ENCODE measurements around the gene ARSG.

The ARSG gene

GRCh38 chr17:68385490-68386215 is 94.4 kb downstream of the ARSG start:
- Mint-ChIP-seq H3K36me3 (no peaks in the 10 kb centered on the region), H3K27ac (no peak overlapping the region), H3K27me3 (peaks cover 7 to 11% of the 10 kb centered on the region in 2 donors), H3K9me3 (no peaks in the 10 kb centered on the region), H3K4me3 (no peak overlapping the region), H3K4me1 (no peaks in the 10 kb centered on the region)
- ATAC-seq (replicated peaks), result no peak
- DNase-seq, result no peak

GRCh38 chr17:68387435-68388218 is 96.3 kb downstream of the ARSG start:
- Mint-ChIP-seq H3K27me3 (peaks cover 7 to 11% of the 10 kb centered on the region in 2 donors), H3K4me1 (no peaks in the 10 kb centered on the region), H3K9me3 (no peaks in the 10 kb centered on the region), H3K27ac (no peak overlapping the region), H3K36me3 (no peaks in the 10 kb centered on the region), H3K4me3 (no peak overlapping the region)
- ATAC-seq (replicated peaks) (no peak), DNase-seq (no peak)

- DNase-seq (no peak), ATAC-seq (replicated peaks) (no peak)
- no peaks in the 10 kb centered on the region for H3K9me3 Mint-ChIP-seq
- no peak overlapping the region for H3K4me3 Mint-ChIP-seq
- H3K27me3 Mint-ChIP-seq, result peaks cover 4 to 7% of the 10 kb centered on the region in 2 donors
- H3K36me3 Mint-ChIP-seq, result no peaks in the 10 kb centered on the region
- H3K4me1 Mint-ChIP-seq, result no peaks in the 10 kb centered on the region
- H3K27ac Mint-ChIP-seq, result no peak overlapping the region
Measured at GRCh38 chr17:68389041-68389440, 97.7 kb downstream of the ARSG start.

- Mint-ChIP-seq H3K4me1 (no peaks in the 10 kb centered on the region), H3K36me3 (peaks cover 7 to 9% of the 10 kb centered on the region in 2 donors), H3K9me3 (peaks cover 5 to 7% of the 10 kb centered on the region in 2 donors), H3K27ac (no peak overlapping the region), H3K27me3 (no peaks in the 10 kb centered on the region), H3K4me3 (no peak overlapping the region)
- ATAC-seq (replicated peaks) (no peak), DNase-seq (no peak)
Measured at GRCh38 chr17:68390888-68391545, 99.7 kb downstream of the ARSG start.

- H3K4me1 Mint-ChIP-seq, result peaks cover under 1 to 3% of the 10 kb centered on the region in 2 donors
- ATAC-seq (replicated peaks) (no peak), DNase-seq (no peak)
- peaks cover 10 to 13% of the 10 kb centered on the region in 2 donors for H3K36me3 Mint-ChIP-seq
- H3K27ac Mint-ChIP-seq, result no peak overlapping the region
- H3K4me3 Mint-ChIP-seq, result no peak overlapping the region
- no peaks in the 10 kb centered on the region for H3K27me3 Mint-ChIP-seq
- H3K9me3 Mint-ChIP-seq, result peaks cover 5 to 7% of the 10 kb centered on the region in 2 donors
Measured at GRCh38 chr17:68391561-68392268, 100.4 kb downstream of the ARSG start.

GRCh38 chr17:68394608-68395331 is 103.5 kb downstream of the ARSG start:
- H3K36me3 Mint-ChIP-seq, result peaks cover 10 to 13% of the 10 kb centered on the region in 2 donors
- no peak overlapping the region for H3K27ac Mint-ChIP-seq
- no peak for ATAC-seq (replicated peaks)
- DNase-seq, result no peak
- peaks cover 5 to 7% of the 10 kb centered on the region in 2 donors for H3K9me3 Mint-ChIP-seq
- H3K27me3 Mint-ChIP-seq, result no peaks in the 10 kb centered on the region
- H3K4me1 Mint-ChIP-seq, result peaks cover 12 to 21% of the 10 kb centered on the region in 2 donors
- no peak overlapping the region for H3K4me3 Mint-ChIP-seq

DNA sequence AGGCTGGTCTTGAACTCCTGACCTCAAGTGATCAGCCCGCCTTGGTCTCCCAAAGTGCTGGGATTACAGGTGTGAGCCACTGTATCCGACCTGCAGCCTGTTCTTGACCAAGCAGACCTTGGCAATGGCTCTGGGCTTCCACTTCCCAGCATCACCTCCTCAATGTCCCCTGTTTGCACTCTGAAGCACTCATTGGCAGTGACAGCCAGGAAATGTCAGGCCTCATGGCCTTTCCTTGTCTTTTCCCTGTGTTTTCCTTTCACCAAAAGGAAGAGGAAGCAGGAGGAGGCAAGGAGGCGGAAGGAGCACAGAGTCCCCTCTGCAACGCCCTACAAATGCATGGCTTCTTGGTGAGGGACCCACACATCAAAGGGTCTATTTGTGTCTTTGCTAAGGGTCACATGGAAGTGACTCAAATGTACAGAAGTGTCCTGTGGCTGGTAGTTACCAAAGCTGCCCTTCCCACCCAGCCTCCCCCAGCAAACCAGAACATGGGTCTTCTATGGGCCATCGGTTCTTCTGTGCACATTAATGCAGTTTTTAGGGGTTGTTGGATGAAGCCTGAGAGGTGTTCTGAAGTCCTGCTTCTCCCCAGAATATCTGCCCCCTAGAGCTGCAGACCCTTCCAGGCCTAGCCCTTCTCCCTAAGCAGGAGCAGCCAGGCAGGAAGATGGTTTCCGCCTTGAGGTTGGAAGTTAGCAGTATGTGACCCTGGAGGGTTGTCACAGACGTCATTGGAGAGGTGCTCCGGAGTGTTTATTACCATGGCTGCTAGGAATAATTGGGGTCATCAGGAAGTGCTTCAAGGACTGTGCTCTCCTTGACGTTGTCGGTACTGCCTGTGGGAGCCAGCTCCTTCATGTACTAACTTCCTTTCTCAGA is 105.2 kb downstream of the ARSG start:
- peaks cover 10 to 13% of the 10 kb centered on the region in 2 donors for H3K36me3 Mint-ChIP-seq
- peaks cover 5 to 7% of the 10 kb centered on the region in 2 donors for H3K9me3 Mint-ChIP-seq
- no peak overlapping the region for H3K4me3 Mint-ChIP-seq
- DNase-seq (no peak), ATAC-seq (replicated peaks) (no peak)
- peaks cover 16 to 32% of the 10 kb centered on the region in 2 donors for H3K4me1 Mint-ChIP-seq
- H3K27ac Mint-ChIP-seq, result no peak overlapping the region
- no peaks in the 10 kb centered on the region for H3K27me3 Mint-ChIP-seq

DNA sequence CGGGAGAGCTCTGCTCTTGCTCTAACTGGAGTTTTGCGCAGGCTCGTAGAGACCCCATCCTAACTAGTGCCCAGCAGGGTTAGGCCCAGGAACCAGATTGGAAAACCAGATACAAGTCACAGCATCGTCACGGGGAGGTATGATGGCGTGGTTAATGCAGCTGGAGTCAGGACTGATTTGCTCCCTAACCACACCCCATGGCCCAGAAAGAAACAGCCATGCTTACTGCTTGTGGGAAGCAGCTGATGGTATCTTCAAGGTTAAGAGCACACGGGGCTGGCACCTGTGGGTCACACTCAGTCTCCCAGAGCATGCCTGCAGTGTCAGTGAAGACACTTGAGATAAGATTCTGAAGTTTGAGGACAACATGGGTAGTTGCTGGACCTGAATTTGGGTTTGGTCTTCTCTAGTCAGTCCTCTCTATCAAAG is 105.8 kb downstream of the ARSG start:
- DNase-seq, result no peak

GRCh38 chr17:68398691-68399637 is 107.7 kb downstream of the ARSG start:
- peak; percentile 23 for DNase-seq
- ATAC-seq (replicated peaks), result peak; percentile 55
- H3K4me3 Mint-ChIP-seq, result peak overlapping the region in 1 of 2 donors; percentile 25

More for the DNA sequence above, 105.8 kb downstream of the ARSG start:
- peaks cover 10 to 13% of the 10 kb centered on the region in 2 donors for H3K36me3 Mint-ChIP-seq
- H3K9me3 Mint-ChIP-seq, result peaks cover 5 to 7% of the 10 kb centered on the region in 2 donors
- no peak for ATAC-seq (replicated peaks)
- H3K27me3 Mint-ChIP-seq, result no peaks in the 10 kb centered on the region
- H3K27ac Mint-ChIP-seq, result no peak overlapping the region
- no peak overlapping the region for H3K4me3 Mint-ChIP-seq
- peaks cover 16 to 33% of the 10 kb centered on the region in 2 donors for H3K4me1 Mint-ChIP-seq

GRCh38 chr17:68399638-68400403 is 108.5 kb downstream of the ARSG start:
- DNase-seq (peak; percentile 36), ATAC-seq (replicated peaks) (peak; percentile 89)
- Mint-ChIP-seq H3K36me3 (peaks cover 9% of the 10 kb centered on the region in 2 donors), H3K27ac (peak overlapping the region; percentile 76), H3K4me1 (peaks cover 16 to 38% of the 10 kb centered on the region in 2 donors), H3K4me3 (peak overlapping the region in 1 of 2 donors; percentile 43), H3K9me3 (peaks cover 1 to 4% of the 10 kb centered on the region in 2 donors), H3K27me3 (no peaks in the 10 kb centered on the region)

More at GRCh38 chr17:68398691-68399637, 107.7 kb downstream of the ARSG start:
- Mint-ChIP-seq H3K9me3 (peaks cover 5 to 7% of the 10 kb centered on the region in 2 donors), H3K4me1 (peaks cover 16 to 38% of the 10 kb centered on the region in 2 donors), H3K27me3 (no peaks in the 10 kb centered on the region), H3K27ac (peak overlapping the region; percentile 86), H3K36me3 (peaks cover 11 to 13% of the 10 kb centered on the region in 2 donors)

DNA sequence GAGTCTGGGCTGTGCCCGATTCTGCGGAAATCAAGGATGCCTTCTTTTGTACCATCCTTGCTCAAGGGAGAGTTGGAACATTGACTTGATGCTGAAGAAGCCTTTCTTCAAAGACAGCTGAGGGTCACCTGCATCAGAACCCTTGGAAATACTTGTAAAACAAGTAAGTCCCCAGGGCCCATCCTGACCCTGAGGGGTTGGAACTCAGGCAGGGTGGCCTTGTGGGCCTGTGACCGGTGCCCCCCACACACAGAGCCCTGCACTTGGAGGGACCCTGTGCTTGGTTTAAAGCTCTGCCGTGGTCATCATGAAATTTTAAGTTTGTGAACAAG is 109.1 kb downstream of the ARSG start:
- Mint-ChIP-seq H3K27me3 (no peaks in the 10 kb centered on the region), H3K4me1 (peaks cover 16 to 38% of the 10 kb centered on the region in 2 donors), H3K27ac (peak overlapping the region; percentile 76), H3K36me3 (peaks cover 5% of the 10 kb centered on the region in 2 donors), H3K4me3 (no peak overlapping the region), H3K9me3 (no peaks in the 10 kb centered on the region)
- DNase-seq, result no peak
- no peak for ATAC-seq (replicated peaks)

Measured in stimulated activated naive B cell treated with anti-CD40 and anti-IgM and Interleukin-4, amounts not matched to agents 10 μg/mL and 1 μg/mL and 100 μg/mL, for 72 hours (primary cell).